HG03439 (cell line): ENCODE results near the gene PCSK1N.

Experiments used
- ATAC-seq: cut with Tn5 transposase; IDR thresholded peaks from one replicate; pipeline ENCODE4 v1.9.1; 2021; ENCODE audit warnings: mild to moderate bottlenecking, moderate library complexity; ENCODE audit not compliant: unreplicated experiment

PCSK1N gene

DNA sequence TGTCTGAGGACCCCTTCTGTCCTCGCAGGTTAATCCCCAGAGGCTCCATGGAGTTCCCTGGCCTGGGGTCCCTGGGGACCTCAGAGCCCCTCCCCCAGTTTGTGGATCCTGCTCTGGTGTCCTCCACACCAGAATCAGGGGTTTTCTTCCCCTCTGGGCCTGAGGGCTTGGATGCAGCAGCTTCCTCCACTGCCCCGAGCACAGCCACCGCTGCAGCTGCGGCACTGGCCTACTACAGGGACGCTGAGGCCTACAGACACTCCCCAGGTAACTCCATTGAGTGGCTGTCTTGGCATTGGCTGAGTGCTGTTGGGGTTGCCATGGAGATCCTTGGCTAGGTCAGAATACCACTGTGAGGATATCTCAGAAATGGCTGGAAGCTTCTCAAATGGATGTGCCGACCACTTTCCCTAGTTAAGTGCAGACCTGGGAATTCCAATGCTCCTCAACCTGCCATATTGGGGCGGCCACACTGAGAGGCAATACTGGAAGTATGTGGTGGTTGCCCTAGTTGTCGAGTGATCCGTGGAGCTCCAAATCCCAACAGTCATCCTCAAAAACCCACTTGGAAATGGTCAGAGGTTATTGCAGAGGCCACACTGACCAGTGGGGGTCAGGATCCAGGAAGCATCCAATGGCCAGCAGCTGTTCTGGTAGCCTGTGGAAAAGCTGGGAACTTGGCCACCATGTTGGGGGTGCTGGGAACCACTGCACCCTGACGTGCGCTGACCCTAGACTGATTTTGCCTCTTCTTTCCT, 44.2 kb downstream of the PCSK1N start:
- ATAC-seq, result no peak

DNA sequence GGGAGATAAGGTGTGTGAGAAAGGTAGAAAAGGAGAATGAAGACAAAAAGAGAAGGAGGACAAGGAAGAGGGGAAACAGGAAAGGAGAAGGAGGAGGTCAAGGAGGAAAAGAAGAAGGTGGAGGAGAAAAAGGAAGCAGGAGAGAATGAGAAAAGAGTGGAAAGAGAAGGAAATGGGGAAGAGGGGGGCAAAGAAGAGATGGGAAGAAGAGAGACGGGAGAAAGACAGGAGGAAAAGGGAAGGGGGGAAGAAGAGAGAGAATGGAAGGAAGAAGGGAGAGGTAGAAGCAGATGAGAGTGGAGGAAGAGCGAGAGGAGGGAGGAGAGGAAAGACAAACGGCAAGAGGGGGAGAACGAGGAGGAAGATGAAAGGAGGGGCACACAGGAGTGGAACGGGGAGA, 44.9 kb downstream of the PCSK1N start:
- ATAC-seq, result no peak

DNA sequence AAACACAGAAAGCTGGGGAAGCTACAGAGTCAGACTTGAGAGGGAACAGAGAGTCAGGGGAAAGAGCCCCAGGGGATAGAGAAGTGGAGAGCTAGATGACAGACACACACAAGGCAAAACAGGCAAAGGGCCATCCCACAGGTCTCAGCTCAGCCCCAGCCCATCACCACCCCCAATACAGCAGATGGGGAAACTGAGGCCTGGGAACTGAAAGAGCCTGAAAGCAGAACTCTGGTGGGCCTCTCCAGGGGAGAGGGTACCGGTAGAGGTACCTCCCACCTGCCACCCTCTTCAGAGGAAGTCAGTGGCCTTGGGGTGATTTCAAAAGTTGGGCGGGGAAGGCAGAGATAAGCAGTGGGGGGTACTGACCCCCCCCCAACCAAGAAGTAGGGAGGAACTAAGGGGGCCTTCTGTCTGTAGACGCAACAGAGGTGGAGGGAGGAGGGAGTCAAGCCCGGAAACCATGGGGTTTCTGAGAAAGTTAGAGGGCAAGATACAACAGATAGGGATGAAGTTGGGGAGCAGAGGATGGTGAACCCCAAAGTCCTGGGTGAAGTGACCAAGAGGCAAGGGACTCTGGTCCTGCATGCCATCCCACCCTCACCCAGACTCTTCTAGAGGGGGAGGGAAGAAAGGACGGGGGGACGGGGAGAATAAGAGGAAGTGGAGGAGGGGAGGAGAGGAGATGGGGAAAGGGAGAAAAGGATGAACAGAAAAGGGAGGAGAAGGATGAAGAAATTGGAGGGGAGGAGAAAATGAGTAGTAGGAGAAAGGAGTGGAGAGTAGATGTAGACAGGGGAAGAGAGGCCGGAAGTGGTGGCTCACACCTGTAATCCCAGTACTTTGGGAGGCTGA, 45.8 kb downstream of the PCSK1N start:
- ATAC-seq, result no peak

DNA sequence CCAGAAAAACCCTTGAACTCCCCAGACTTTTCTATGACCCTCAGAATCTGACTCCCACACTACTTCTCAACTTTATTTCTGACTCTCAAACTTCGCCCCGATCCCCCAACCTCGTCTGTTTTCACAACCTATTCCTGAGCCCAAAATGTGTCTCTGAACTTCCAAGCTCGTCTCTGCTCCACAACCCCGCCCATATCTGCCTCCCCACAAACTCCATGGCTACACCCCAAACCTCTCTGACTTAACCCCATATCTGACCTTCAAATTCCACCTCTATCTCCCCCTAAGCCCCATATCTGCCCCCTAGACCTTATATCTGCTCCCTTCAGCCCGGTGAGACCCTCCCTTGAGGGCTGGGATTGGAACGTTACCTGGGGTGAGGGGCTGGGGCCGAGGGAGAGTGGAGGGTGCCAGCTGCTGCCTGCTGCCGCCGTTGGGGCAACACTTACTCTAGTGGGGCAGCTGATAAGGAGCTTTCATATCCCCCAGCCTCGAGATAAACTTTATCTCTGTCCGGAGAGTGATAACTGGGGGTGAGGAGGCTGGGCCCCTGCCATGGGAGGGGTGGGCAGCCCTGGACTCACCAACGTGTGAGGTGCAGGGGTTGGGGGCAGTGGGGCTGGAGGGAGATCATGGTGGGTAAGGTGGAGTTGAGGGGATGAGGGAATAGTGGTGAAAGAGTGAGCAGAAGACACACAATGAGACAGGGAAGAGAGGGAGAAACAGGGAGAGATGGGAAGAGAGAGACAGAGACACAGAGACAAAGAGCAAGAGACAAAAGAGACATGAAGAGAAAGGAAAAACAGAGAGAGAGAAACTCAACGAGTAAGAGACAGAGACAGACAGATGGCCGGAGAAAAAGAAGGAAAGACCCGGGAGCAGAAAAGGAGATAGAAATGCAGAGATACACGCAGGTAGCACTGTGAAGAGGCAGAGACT, 47.6 kb downstream of the PCSK1N start:
- ATAC-seq, result no peak

DNA sequence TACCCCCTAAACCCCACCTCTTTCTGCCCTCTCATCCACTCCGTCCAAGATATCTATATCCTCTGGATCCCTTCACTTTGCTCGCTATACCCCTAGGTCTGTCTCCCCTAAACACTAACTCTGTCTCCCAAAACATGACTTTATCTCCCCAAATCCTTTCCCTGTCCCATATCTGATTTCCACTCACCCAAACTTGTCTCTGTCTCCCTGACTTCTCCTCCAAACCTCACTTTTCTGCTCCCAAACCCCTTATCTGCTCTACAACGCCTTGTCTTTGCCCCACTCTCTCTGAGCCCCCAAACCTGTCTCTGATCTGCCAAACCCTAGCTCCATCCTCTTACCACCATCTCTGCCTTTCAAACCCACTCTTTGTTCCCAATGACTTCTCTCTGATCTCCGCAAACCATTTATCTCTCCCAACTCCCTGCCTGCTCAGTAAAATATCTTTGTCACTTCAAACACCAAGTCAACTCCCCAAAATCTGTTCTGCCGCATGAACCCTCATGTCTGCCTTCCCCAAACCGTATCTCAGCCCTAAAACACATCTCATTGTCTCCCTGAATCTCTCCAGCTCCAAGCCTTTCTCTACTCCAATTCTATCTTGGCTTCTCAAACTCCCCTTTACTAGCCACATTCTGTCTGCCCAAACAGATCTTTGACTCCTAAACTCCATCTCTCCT, 48.4 kb downstream of the PCSK1N start:
- ATAC-seq, result no peak

DNA sequence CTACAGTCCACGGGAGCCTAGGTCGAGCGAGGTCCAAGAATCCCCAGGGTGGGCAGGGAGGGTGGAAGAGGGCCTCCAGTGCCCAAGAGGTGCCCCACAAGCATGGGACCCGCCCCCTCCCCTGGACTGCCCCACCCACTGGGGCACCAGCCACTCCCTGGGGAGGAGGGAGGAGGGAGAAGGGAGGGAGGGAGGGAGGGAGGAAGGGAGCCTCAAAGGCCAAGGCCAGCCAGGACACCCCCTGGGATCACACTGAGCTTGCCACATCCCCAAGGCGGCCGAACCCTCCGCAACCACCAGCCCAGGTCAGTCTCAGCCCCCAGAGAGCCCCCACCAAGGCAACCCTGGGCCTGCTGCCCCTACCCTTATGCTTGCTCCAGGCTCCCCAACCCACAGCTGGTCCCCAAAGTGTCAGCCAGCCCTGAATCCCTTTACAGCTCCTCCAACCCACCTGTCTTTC, 49.0 kb downstream of the PCSK1N start, which contains the start of gene GATA1:
Gene GATA1, plus strand, starts transcription at position 250 of the 460 bp plus-strand sequence. CDS start 4,520 bp downstream, outside the sequence.
- ATAC-seq, result no peak

DNA sequence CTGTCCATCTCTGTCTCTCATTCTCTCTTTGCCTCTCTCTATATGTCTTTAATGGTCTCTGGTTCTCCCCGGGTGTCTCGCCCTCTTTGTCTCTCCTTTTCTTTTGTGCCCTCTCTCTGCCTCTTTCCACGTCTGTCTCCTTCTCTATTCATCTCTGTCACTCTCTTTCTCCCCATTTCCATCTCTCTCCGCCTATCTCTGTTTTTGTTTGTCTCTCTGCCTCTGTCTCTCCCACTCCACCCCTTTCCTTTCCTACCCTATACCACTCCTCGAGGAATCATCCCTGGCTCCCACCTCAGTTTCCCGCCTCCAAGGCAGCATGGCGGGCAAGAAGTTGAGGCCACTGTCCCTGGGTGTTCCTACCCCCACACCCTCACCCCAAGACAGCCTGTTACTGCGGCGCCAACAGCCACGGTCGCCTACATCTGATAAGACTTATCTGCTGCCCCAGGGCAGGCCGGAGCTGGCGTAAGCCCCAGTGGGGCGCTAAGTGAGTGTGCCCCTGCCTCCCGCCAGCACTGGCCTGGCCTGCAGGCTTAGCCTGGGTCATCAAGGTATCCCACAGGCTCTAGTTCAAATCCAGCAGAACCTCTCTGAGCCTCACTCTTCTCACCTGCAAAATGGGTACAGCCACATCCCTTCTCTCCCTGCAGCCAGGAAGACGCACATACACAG, 49.7 kb downstream of the PCSK1N start:
- no peak for ATAC-seq

DNA sequence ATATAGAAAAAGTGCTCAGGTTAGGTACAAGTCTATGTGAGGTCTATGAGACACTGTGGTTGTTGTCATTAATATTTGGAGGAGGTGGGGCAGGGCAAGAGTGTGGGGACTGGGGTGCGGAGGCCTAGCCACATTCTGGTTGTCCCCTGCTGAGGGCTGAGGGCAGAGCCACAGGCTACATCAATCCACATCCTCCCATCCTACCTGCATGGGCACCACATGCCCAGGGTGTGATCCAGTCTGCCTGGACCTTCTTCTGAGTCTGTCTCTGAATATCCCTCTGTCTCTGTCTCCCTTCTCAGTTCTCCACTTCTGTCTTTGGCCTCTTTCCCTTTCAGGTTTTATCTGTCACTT, 50.2 kb downstream of the PCSK1N start:
- ATAC-seq, result no peak

DNA sequence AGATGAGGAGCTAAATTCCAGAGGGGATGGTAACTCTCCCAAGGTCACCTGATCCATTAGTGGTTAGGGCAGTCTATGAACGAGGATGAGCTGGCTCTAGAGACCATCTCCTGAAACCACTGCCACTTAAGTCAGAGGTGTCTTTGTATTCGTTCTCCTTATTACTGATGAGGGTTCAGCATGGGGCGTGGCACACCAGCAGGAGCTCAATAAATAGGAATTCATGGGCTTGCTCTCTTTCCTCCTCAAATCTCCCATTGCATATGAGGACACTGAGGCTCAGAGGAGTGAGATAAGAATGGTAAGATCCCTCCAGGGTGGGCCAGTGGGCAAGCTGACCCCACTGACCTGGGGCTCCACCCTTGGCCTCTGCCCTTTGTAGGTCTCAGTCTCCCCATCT, 50.7 kb downstream of the PCSK1N start:
- ATAC-seq, result no peak

DNA sequence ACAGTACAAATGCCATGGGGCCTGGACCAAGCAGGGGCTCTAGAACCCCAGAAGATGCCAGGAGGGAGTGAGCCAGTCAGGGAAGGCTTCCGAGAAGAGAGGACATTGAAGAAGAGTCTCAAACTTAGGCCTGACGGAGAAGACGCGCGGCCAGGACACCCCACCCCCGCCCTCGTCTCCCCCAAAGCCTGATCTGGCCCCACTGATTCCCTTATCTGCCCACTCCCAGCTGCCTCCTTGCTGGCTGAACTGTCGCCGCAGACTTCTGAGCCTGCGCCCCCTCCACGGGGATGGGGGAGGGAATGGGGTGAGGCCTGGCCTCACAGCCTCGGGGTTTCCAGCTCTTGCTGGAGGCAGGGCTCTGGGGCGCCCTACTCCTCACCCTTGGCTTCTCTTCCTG, 52.6 kb downstream of the PCSK1N start:
- ATAC-seq, result no peak

DNA sequence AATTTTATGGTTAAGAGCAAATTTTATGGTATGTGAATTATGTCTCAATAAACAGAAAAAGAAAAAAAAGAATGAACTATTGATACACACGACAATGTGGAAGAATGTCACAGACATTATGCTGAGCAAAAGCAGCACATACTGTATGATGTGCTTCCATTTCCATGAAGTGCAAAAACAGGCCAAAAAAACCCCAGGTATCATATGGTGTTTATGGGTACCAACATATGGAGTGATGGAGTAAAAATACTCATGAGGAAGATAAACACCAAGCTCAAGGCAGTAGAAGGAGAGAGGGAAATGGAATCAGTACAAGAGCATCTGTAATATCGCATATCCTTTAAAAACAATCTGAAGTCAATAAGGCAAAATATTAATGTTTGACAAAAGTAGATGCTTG, 53.2 kb downstream of the PCSK1N start:
- no peak for ATAC-seq

DNA sequence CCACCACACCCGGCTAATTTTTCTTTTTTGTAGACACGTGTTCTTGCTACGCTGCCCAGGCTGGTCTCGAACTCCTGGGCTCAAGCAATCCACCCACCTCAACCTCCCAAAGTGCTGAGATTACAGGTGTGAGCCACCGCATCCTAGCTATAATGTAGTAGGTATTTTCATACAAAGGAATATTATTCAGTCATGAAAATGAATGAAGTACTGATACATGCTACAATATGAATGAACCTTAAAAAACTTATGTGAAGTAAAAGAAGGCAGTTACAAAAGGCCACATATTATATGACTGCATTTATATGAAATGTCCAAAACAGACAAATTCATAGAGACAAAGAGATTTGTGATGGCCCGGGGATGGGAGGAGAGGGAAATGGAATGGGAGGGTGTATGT, 53.7 kb downstream of the PCSK1N start:
- no peak for ATAC-seq
